Osteocyte (in vitro differentiated cells): Measurements from ENCODE around the gene CLEC16A. TPM values are rescaled to one million over a fixed set of nuclear protein-coding genes. Genes with fewer than 3 reads are reported as not detected.

Experiments
- DNase-seq: peaks from one replicate; pipeline ENCODE4 v3.0.0; 2021; ENCODE audit warnings: mixed read lengths; ENCODE audit not compliant: unreplicated experiment; ENCODE audit errors: extremely low spot score
- H3K27ac Mint-ChIP-seq: one replicate; pipeline ENCODE4 v1.8.0; 2021; ENCODE audit warnings: mild to moderate bottlenecking, mixed read lengths; ENCODE audit not compliant: unreplicated experiment
- H3K27me3 Mint-ChIP-seq: one replicate; pipeline ENCODE4 v1.8.0; 2021; ENCODE audit warnings: mixed read lengths; ENCODE audit not compliant: unreplicated experiment
- H3K36me3 Mint-ChIP-seq: one replicate; pipeline ENCODE4 v1.8.0; 2021; ENCODE audit warnings: mixed read lengths; ENCODE audit not compliant: unreplicated experiment
- H3K4me1 Mint-ChIP-seq: one replicate; pipeline ENCODE4 v1.8.0; 2021; ENCODE audit warnings: mixed read lengths; ENCODE audit not compliant: unreplicated experiment
- H3K4me3 Mint-ChIP-seq: one replicate; pipeline ENCODE4 v1.8.0; 2021; ENCODE audit warnings: mild to moderate bottlenecking, moderate library complexity, mixed read lengths; ENCODE audit not compliant: unreplicated experiment
- H3K9me3 Mint-ChIP-seq: one replicate; pipeline ENCODE4 v1.8.0; 2021; ENCODE audit warnings: mixed read lengths; ENCODE audit not compliant: unreplicated experiment
- total RNA-seq: library from RNA; stranded (reverse); gene quantifications from 2 replicates; pipeline ENCODE4 v1.2.1, GENCODE V29; 2021
- TF ChIP-seq, protein P1 (sequence below): fragments of 200-600 bp; sonication (generic); IDR thresholded peaks from 2 replicates; pipeline ENCODE4 v1.5.0; 2021; ENCODE audit warnings: antibody characterized with exemption, mild to moderate bottlenecking, moderate library complexity

CLEC16A gene
- total RNA-seq, 1 donor from 2014 or later = 22.1 TPM

DNA sequence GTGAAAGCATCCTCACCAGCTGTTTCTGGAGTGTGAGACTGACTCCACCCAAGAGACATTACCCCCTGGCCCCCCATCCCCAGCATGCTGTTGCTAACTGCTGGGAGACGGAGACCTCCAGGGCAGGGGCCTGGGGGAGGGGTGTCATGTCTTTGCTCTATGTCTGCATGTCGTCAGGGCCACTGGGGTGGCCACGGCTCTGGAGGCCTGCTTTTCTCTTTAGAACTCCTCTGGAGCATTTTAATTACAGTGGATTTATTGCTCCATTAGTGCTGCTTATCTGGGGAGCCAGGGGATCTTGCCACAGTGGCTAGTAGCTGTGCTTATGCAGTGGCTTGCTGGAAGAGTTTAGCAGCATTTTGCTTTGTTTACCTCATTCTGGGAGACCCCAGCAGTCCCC lies 32.3 kb downstream of the CLEC16A start:
- DNase-seq = no peak

DNA sequence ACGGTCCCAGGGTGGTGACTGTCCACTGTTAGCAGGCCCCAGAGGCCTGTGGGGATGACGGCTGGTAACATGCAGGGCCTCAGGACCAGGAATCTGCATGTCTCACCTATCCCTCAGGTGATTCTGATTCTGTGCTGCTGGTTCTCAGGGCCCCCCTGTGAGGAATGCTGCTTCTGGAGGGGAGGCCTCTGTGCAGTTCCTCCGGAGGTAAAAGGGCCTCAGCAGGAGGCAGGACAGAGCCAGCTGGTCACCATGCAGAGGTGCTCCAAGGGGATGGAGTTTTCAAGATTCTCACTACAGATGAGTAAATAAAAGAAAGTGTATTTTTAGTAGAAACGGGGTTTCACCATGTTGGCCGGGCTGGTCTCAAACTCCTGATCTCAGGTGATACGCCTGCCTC lies 33.8 kb downstream of the CLEC16A start:
- H3K36me3 Mint-ChIP-seq = peaks cover 21% of the 10 kb centered on the region
- H3K9me3 Mint-ChIP-seq = no peaks in the 10 kb centered on the region
- TF ChIP-seq, protein P1, sequence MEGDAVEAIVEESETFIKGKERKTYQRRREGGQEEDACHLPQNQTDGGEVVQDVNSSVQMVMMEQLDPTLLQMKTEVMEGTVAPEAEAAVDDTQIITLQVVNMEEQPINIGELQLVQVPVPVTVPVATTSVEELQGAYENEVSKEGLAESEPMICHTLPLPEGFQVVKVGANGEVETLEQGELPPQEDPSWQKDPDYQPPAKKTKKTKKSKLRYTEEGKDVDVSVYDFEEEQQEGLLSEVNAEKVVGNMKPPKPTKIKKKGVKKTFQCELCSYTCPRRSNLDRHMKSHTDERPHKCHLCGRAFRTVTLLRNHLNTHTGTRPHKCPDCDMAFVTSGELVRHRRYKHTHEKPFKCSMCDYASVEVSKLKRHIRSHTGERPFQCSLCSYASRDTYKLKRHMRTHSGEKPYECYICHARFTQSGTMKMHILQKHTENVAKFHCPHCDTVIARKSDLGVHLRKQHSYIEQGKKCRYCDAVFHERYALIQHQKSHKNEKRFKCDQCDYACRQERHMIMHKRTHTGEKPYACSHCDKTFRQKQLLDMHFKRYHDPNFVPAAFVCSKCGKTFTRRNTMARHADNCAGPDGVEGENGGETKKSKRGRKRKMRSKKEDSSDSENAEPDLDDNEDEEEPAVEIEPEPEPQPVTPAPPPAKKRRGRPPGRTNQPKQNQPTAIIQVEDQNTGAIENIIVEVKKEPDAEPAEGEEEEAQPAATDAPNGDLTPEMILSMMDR = no peak
- peaks cover 4% of the 10 kb centered on the region for H3K4me1 Mint-ChIP-seq
- H3K4me3 Mint-ChIP-seq = no peak overlapping the region
- no peaks in the 10 kb centered on the region for H3K27me3 Mint-ChIP-seq
- no peak for DNase-seq
- H3K27ac Mint-ChIP-seq = no peak overlapping the region

More for the DNA sequence above, 32.3 kb downstream of the CLEC16A start:
- TF ChIP-seq, protein P1 = no peak
- Mint-ChIP-seq H3K36me3 (peaks cover 20% of the 10 kb centered on the region), H3K27ac (no peak overlapping the region), H3K4me1 (peaks cover 18% of the 10 kb centered on the region), H3K9me3 (no peaks in the 10 kb centered on the region), H3K4me3 (no peak overlapping the region), H3K27me3 (no peaks in the 10 kb centered on the region)

DNA sequence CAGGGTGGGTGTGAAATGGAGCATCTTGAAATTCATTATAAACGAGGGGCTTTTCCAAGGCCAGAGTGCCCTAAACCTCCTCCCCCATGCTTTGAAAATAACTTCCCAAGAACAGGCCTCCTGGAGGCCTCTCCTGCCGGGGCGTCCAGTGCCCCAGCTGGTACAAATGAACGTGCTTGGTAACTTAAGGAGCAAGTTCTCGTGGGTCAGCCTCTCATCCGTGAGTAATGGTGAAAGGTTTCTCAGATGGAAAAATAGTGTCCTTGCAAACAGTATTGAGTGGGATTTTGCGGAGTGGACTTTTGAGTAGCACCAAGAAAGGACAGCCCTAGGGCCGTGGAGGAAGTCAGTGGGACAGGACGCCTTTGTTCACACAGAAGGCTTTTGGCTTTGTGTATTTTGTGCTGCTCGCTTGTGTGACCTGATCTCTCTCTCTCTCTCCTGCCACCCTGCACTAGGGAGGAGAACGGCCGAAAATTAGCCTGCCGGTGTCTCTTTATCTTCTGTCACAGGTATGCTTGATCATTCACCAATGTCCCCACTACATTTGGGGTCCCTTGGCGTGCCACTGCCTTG lies 34.6 kb downstream of the CLEC16A start:
- TF ChIP-seq, protein P1 = no peak
- no peaks in the 10 kb centered on the region for H3K9me3 Mint-ChIP-seq
- peaks cover 19% of the 10 kb centered on the region for H3K36me3 Mint-ChIP-seq
- no peak for DNase-seq
- no peak overlapping the region for H3K4me3 Mint-ChIP-seq
- peaks cover 3% of the 10 kb centered on the region for H3K4me1 Mint-ChIP-seq
- no peak overlapping the region for H3K27ac Mint-ChIP-seq
- no peaks in the 10 kb centered on the region for H3K27me3 Mint-ChIP-seq

DNA sequence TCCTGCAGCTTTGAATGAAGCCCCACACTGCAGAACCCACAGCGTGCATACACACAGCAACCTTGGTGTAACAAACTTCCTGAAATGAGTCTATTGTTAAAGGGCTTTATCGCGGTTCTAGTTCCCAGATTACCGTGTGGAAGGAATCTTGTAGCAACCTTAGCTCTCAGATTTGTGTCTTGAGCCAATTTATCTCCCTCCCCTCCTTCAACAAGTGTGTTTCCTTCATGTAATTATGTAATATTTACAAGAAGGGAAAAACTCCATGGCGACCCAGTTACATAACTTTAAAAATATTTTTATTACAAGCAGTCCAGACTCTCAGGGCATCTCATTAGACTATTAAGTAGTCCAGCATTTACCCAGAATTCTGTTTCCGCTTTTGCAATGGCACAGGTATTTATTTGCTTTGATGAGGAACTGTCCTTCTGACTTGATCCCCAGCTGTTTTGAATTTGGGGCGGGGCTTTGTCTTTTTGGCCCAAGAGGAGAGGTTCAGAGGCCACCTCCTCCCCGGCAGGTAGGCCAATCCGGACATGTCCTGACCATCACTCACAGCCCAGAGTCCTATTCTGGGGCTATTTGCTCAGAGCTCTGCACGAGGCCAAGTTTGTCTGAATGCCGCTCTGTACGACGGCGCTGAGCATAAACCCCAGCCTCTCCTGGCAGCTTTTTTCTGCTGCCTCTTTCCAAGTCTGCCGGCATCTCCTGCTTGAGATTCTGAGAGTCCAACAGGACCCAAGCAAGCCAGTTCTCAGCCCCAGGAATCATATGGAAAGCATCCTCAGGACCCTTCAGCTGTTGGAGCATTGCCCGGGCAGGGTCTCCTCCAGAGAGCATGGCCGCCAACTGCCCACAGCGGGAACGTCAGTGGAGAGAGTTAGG lies 35.6 kb downstream of the CLEC16A start:
- no peak for DNase-seq
- Mint-ChIP-seq H3K36me3 (peaks cover 16% of the 10 kb centered on the region), H3K4me3 (no peak overlapping the region), H3K4me1 (peaks cover 3% of the 10 kb centered on the region), H3K27me3 (no peaks in the 10 kb centered on the region), H3K9me3 (no peaks in the 10 kb centered on the region), H3K27ac (no peak overlapping the region)
- TF ChIP-seq, protein P1 = no peak

DNA sequence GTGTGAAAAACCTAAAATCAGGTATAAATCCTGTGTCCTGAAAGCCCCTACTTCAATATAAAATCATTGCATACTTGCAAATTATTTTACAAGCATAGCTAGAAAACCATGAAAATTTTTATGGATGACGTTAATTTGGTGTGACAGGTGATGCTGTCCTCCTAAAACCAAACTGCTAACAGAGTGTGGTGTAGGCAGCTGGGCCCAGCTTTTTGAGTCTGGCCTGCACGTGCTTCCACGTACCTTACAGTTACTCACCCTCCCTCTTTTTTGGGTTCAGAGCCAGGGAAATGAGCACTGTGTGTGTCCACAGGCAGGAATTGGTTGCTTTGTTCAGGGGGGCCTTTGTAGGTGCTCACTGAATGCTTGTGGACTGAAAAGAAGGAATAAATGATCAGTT lies 36.4 kb downstream of the CLEC16A start:
- no peak overlapping the region for H3K4me3 Mint-ChIP-seq
- TF ChIP-seq, protein P1 = no peak
- H3K9me3 Mint-ChIP-seq = no peaks in the 10 kb centered on the region
- no peaks in the 10 kb centered on the region for H3K27me3 Mint-ChIP-seq
- H3K27ac Mint-ChIP-seq = no peak overlapping the region
- H3K36me3 Mint-ChIP-seq = peaks cover 19% of the 10 kb centered on the region
- DNase-seq = no peak
- peaks cover 3% of the 10 kb centered on the region for H3K4me1 Mint-ChIP-seq
